ENCODE data around the gene PTBP2. TPM values are rescaled to one million over a fixed set of nuclear protein-coding genes. Genes with fewer than 3 reads are reported as not detected.

The PTBP2 gene
- total and polyA plus RNA-seq, 2 of the 8 experiments (the other 6 are each of a cell fraction or from before 2014, with no cell fraction given) = 24.2 to 61.7 TPM

DNA sequence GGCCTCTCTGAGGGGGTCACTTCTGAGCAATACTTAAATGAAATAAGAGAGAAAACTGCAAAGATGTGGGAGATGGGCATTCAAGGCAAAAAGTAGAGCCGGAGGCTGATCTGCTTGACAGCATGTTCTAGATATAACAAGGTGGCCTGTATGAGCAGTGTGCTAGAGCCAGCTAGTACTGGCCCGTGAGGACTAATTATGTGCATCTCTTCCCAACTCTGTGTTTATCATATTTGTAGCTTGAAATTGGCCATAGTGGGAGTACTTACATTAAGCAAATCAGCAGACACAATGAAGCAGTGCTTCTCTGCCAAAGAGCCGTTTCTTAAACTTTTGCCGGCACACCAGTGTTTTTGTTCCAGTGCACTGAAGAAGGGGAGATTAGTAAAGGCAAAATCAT, 13.1 kb upstream of the PTBP2 start:
- POLR2A ChIA-PET (ENCODE audit: partially characterized antibody) = no interaction called here
- CTCF ChIA-PET (ENCODE audit: partially characterized antibody) = interaction anchor here (1.7 kb wide), 1 partner anchor 20 kb away, joined by 4 read pairs; no protein-coding TSS in a partner anchor

More for the DNA sequence above, 13.1 kb upstream of the PTBP2 start:
- Histone ChIP-seq H3K27ac (ENCODE audit: low read depth, low read length) (no peak overlapping the region), H4K91ac (replicated peaks; ENCODE audit: insufficient read length, low read length) (no peak overlapping the region), H2AFZ (ENCODE audit: low read length) (peak overlapping the region; percentile 1; the same call in 1 of the 2 replicates), H2AK5ac (ENCODE audit: low read depth, low read length) (no peak overlapping the region), H3K79me1 (ENCODE audit: low read depth, low read length) (no peaks in the 10 kb centered on the region), H3K4ac (replicated peaks; ENCODE audit: insufficient read length, low read depth, low read length) (no peak overlapping the region), H3K79me2 (ENCODE audit: control insufficient read depth in 1 of 2, insufficient read depth in 2 of 2, low read length in 2 of 2) (no peaks in the 10 kb centered on the region), H3K23me2 (ENCODE audit: low read depth, low read length) (no peaks in the 10 kb centered on the region), H3K18ac (ENCODE audit: extremely low read depth, low read length) (no peak overlapping the region), H3K36me3 (ENCODE audit: control insufficient read depth in 2 of 4, insufficient read depth in 4 of 4, low read length in 3 of 4) (no peaks in the 10 kb centered on the region), H3K23ac (ENCODE audit: insufficient read length) (no peak overlapping the region), H3K9ac (replicated peaks in 1 of 4; ENCODE audit: extremely low read depth in 1 of 4, low read depth in 3 of 4, low read length in 3 of 4) (no peak overlapping the region), H3K9me3 (ENCODE audit: insufficient read depth in 2 of 2, low read depth in 1 of 2, low read length in 1 of 2) (no peaks in the 10 kb centered on the region), H2BK120ac (replicated peaks; ENCODE audit: low read depth, low read length) (no peak overlapping the region), H3K4me3 (ENCODE audit: extremely low read depth in 1 of 4, insufficient read depth in 2 of 4, low read depth in 3 of 4, low read length in 4 of 4) (no peak overlapping the region), H3K56ac (replicated peaks; ENCODE audit: insufficient read length, low read depth, low read length) (no peak overlapping the region), H4K20me1 (replicated peaks in 1 of 2; ENCODE audit: control insufficient read depth in 1 of 2, insufficient read depth in 2 of 2, low read length in 2 of 2) (no peaks in the 10 kb centered on the region), H4K8ac (ENCODE audit: extremely low read depth, insufficient read depth, low read length) (no peak overlapping the region), H4K5ac (ENCODE audit: insufficient read length, low read depth, low read length) (no peak overlapping the region), H3K4me1 (replicated peaks in 1 of 4; ENCODE audit: control insufficient read depth in 3 of 4, insufficient read depth in 4 of 4, low read length in 3 of 4) (no peaks in the 10 kb centered on the region), H3K27me3 (replicated peaks in 1 of 4; ENCODE audit: control insufficient read depth in 3 of 4, extremely low read depth in 1 of 4, insufficient read depth in 3 of 4, low read length in 3 of 4) (no peaks in the 10 kb centered on the region), H3K4me2 (ENCODE audit: insufficient read depth in 1 of 2, low read depth in 2 of 2, low read length in 2 of 2) (no peak overlapping the region), H2BK15ac (ENCODE audit: low read length) (no peak overlapping the region), H2BK12ac (ENCODE audit: low read depth, low read length) (no peak overlapping the region), H2BK20ac (ENCODE audit: low read length) (no peak overlapping the region), H3K14ac (ENCODE audit: insufficient read length) (no peak overlapping the region), H2BK5ac (ENCODE audit: low read depth, low read length) (no peak overlapping the region)
- WGBS, 2 experiments (ENCODE audit: extremely low coverage in 1 of 2, insufficient coverage in 1 of 2, insufficient read length in 1 of 2, insufficient replicate concordance in 2 of 2, low coverage in 1 of 2, low lambda C conversion rate in 2 of 2, missing lambda C conversion rate in 1 of 2) = 97% methylated on average over 4 of the region's 4 CpGs; no CpG with 5 or more reads in 1 of the 2 experiments
- no peak for DNase-seq (ENCODE audit: low read depth in 1 of 2, low spot score in 2 of 2)
- FAIRE-seq = no peak

Data from H1 (cell line).